ENCODE data around the gene CAND2. TPM values are rescaled to one million over a fixed set of nuclear protein-coding genes. Genes with fewer than 3 reads are reported as not detected.
A peak's percentile ranks its signal among the peaks of the same experiment; 100 is the strongest.

Gene CAND2
- total RNA-seq, 6 experiments from 2014 or later, result 4.5 to 10.5 (median 8.3) TPM

DNA sequence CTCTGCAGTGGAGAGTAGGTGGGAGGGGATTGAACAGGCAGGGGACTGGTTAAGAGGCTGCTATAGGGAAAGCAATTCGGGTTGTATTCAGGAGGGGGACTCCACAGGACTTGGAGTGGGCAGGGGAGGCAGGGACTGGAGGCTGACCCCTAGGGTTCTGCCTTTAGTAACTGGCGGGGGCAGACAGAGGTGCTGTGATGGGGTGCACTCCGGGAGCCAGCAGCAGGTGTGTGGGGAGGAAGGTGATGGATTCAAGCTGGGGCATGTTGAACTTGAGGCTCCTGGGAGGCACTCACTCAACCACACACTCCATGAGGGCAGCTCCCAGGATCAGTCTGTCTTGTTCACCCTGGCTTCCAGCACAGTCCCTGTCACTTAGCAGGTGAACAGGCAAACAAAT lies 12.5 kb downstream of the CAND2 start:
- no peak for TF ChIP-seq CTCF (IDR thresholded peaks at IDR 0.05)
- no peak for DNase-seq
- H3K27me3 Mint-ChIP-seq (ENCODE audit: insufficient read depth), result no peaks in the 10 kb centered on the region
- peaks cover 5% of the 10 kb centered on the region; the same call in 1 of the 2 replicates for H3K36me3 Mint-ChIP-seq (ENCODE audit: low read depth)
- H3K27ac Mint-ChIP-seq, result no peak overlapping the region
- H3K4me3 Mint-ChIP-seq, result no peak overlapping the region
- H3K9me3 Mint-ChIP-seq, result no peaks in the 10 kb centered on the region
- peaks cover 10% of the 10 kb centered on the region; the same call in 1 of the 2 replicates for H3K4me1 Mint-ChIP-seq (ENCODE audit: low read depth)

DNA sequence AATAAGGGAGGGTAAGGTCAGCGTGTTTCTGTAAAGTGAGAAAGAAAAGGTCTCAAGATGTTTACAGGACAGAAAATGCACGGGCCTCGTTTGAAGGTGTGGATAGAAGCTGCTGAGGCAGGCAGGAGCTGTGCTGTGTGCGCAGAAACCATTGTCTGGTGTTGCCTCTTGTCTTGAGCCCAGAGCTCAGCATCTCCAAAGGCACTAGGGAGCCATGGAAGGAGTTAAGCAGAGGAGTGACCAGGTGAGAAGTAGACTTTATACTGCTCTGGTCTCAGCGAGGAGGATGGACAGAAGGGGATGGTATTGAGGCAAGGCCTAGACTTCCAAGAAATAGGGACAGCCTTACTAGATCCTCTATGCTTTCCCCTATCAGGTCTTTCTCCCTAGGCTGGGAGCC lies 13.0 kb downstream of the CAND2 start:
- peak overlapping the region; percentile 45; the same call in 1 of the 2 replicates for H3K4me3 Mint-ChIP-seq
- no peaks in the 10 kb centered on the region for H3K9me3 Mint-ChIP-seq
- peaks cover 10% of the 10 kb centered on the region; the same call in 1 of the 2 replicates for H3K4me1 Mint-ChIP-seq (ENCODE audit: low read depth)
- no peak for DNase-seq
- TF ChIP-seq CTCF (IDR thresholded peaks at IDR 0.05), result no peak
- H3K27ac Mint-ChIP-seq, result no peak overlapping the region
- no peaks in the 10 kb centered on the region for H3K27me3 Mint-ChIP-seq (ENCODE audit: insufficient read depth)
- H3K36me3 Mint-ChIP-seq (ENCODE audit: low read depth), result peaks cover 2% of the 10 kb centered on the region; the same call in 1 of the 2 replicates

DNA sequence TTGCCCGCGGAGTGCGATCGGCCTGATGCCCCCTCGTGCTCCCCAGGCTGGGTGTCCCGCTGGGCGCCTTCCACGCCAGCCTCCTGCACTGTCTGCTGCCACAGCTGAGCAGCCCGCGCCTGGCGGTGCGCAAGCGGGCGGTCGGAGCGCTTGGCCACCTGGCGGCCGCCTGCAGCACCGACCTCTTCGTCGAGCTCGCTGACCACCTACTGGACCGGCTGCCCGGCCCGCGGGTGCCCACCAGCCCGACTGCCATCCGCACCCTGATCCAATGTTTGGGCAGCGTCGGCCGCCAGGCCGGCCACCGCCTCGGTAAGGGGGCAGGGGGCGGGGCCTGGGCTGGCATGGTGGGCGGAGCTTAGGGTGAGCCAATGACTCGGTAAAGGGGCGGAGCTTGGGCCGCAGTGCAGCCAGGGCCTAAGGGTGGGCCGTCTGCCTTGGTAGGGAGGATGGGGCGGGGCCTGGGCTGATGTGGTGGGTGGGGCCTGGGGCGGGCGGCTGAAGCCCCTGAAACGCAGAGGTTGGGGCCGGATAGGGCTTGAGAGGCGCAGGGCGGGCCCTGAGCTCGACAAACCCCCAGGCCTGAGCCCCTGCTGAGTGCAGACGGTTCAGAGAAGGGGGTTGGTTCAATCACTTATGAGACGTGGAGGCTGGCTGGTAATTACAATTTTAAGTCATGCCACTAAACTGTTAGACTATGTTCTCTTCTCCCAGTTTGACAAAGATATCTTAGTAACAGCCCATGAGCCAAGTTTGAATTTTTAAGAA lies 13.7 kb downstream of the CAND2 start:
- peak overlapping the region; percentile 53 for H3K4me3 Mint-ChIP-seq
- TF ChIP-seq CTCF (IDR thresholded peaks at IDR 0.05), result peak; percentile 92
- peak overlapping the region; percentile 33; the same call in 1 of the 2 replicates for H3K27ac Mint-ChIP-seq
- DNase-seq, result peak; percentile 68
- H3K27me3 Mint-ChIP-seq (ENCODE audit: insufficient read depth), result no peaks in the 10 kb centered on the region
- no peaks in the 10 kb centered on the region for H3K36me3 Mint-ChIP-seq (ENCODE audit: low read depth)
- peaks cover 10% of the 10 kb centered on the region; the same call in 1 of the 2 replicates for H3K4me1 Mint-ChIP-seq (ENCODE audit: low read depth)
- no peaks in the 10 kb centered on the region for H3K9me3 Mint-ChIP-seq

DNA sequence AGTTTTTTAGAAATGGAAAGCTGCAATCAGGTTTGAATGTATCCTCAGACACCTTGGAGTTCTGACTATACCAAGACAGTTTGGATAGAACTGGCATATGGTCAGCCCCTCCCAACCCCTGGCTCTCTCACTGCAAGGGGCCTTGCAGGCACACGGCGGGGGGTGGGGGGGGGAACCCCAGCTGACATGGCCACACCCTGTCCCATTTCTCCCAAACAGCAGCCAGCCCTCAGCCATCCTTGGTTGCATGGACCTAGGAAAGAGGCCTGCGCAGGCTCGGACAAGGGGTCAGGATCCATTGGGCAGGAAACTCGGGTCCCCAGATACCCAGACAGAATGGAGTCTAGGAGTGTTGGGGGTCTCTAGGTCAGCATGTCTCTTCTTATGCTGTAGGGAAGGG lies 14.5 kb downstream of the CAND2 start:
- H3K4me3 Mint-ChIP-seq, result peak overlapping the region; percentile 53; the same call in 1 of the 2 replicates
- peaks cover 10% of the 10 kb centered on the region; the same call in 1 of the 2 replicates for H3K4me1 Mint-ChIP-seq (ENCODE audit: low read depth)
- DNase-seq, result no peak
- no peaks in the 10 kb centered on the region for H3K27me3 Mint-ChIP-seq (ENCODE audit: insufficient read depth)
- no peak overlapping the region; the same call in 1 of the 2 replicates for H3K27ac Mint-ChIP-seq
- no peaks in the 10 kb centered on the region for H3K36me3 Mint-ChIP-seq (ENCODE audit: low read depth)
- H3K9me3 Mint-ChIP-seq, result no peaks in the 10 kb centered on the region
- TF ChIP-seq CTCF (IDR thresholded peaks at IDR 0.05), result no peak

DNA sequence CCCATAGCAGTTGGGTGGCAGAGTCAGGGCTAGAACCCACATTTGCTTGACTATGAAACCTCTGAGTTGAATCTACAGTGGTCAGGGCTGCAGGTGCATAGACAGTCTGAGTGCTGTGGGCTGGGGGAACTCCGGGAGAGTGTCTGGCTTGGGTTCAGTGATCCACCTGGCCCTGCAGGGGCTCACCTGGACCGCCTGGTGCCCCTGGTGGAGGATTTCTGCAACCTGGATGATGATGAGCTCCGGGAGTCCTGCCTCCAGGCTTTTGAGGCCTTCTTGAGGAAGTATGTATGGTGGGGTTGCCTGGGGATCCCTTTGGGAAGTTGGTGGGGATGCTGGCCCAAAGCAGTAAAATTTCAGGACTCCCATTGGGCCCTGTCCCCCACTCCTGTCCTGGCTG lies 16.3 kb downstream of the CAND2 start:
- no peak overlapping the region for H3K4me3 Mint-ChIP-seq
- 0 out of 2 replicates have a peak, but pooled peaks have one; percentile 13 for TF ChIP-seq CTCF (IDR thresholded peaks at IDR 0.05)
- peaks cover 10% of the 10 kb centered on the region; the same call in 1 of the 2 replicates for H3K4me1 Mint-ChIP-seq (ENCODE audit: low read depth)
- no peak for DNase-seq
- H3K27me3 Mint-ChIP-seq (ENCODE audit: insufficient read depth), result no peaks in the 10 kb centered on the region
- H3K36me3 Mint-ChIP-seq (ENCODE audit: low read depth), result no peaks in the 10 kb centered on the region
- H3K9me3 Mint-ChIP-seq, result no peaks in the 10 kb centered on the region
- H3K27ac Mint-ChIP-seq, result no peak overlapping the region

Data from HFFc6 (cell line).